DND-41 (cell line): ENCODE measurements around the gene RGS7.

ENCODE experiments used
- ATAC-seq: fragments of 200-7000 bp; cut with Tn5 transposase; 3 replicates; pipeline ENCODE4 v1.9.1; 2021; ENCODE audit warnings: low read depth; ENCODE audit not compliant: insufficient read depth
- DNase-seq: peaks from one replicate; pipeline ENCODE4 v3.0.0-alpha.2; 2020
- H2AFZ ChIP-seq: 2 replicates; pipeline ENCODE4 v1.6.0; 2012; ENCODE audit warnings: low read depth, low read length
- H3K27ac ChIP-seq: 2 replicates; pipeline ENCODE4 v1.5.1; 2012; ENCODE audit warnings: low read length, inconsistent platforms
- H3K27me3 ChIP-seq: fragments of 200-600 bp; sonication (generic); 2 replicates; pipeline ENCODE4 v1.6.0; 2012; ENCODE audit warnings: low read length, mild to moderate bottlenecking, inconsistent platforms; ENCODE audit not compliant: insufficient read depth, poor library complexity
- H3K36me3 ChIP-seq: 2 replicates; pipeline ENCODE4 v1.5.1; 2012; ENCODE audit warnings: low read length, inconsistent platforms; ENCODE audit not compliant: insufficient read depth
- H3K4me1 ChIP-seq: 2 replicates; pipeline ENCODE4 v1.5.1; 2012; ENCODE audit warnings: mild to moderate bottlenecking, low read length; ENCODE audit not compliant: insufficient read depth
- H3K4me2 ChIP-seq: 2 replicates; pipeline ENCODE4 v1.6.0; 2012; ENCODE audit warnings: mild to moderate bottlenecking, moderate library complexity, low read length, inconsistent platforms; ENCODE audit not compliant: insufficient read depth
- H3K4me3 ChIP-seq, 2 experiments: fragments of 200-600 bp in 1 of 2; shearing (Covaris generic) in 1 of 2; 2 replicates each; pipeline ENCODE4 v1.5.1; 2012 to 2016; ENCODE audit warnings: inconsistent platforms in 2 of 2, low read length in 2 of 2, mild to moderate bottlenecking in 2 of 2, low read depth in 1 of 2, moderate library complexity in 1 of 2
- H3K79me2 ChIP-seq: 2 replicates; pipeline ENCODE4 v1.6.0; 2012; ENCODE audit warnings: low read length, inconsistent platforms; ENCODE audit not compliant: insufficient read depth
- H3K9ac ChIP-seq: 2 replicates; pipeline ENCODE4 v1.6.0; 2012; ENCODE audit warnings: low read depth, mild to moderate bottlenecking, inconsistent platforms, low read length, moderate library complexity
- H3K9me3 ChIP-seq: 2 replicates; pipeline ENCODE4 v1.5.1; 2012; ENCODE audit warnings: low read length, moderate library complexity, mild to moderate bottlenecking, inconsistent platforms; ENCODE audit not compliant: insufficient read depth, severe bottlenecking
- H4K20me1 ChIP-seq: 2 replicates; pipeline ENCODE4 v1.6.0; 2012; ENCODE audit warnings: low read length; ENCODE audit not compliant: insufficient read depth
- EZH2 ChIP-seq: IDR thresholded peaks from 3 replicates; pipeline ENCODE4 v1.6.1; 2012; ENCODE audit warnings: borderline replicate concordance, low read depth, mild to moderate bottlenecking, moderate library complexity, low read length, inconsistent platforms; ENCODE audit not compliant: severe bottlenecking
- TF ChIP-seq, protein P1 (sequence below): IDR thresholded peaks from 2 replicates; pipeline ENCODE4 v1.5.1; 2012; ENCODE audit warnings: borderline replicate concordance, low read length, moderate library complexity, mild to moderate bottlenecking; ENCODE audit not compliant: poor library complexity, severe bottlenecking; ENCODE audit errors: extremely low read depth

RGS7 gene

DNA sequence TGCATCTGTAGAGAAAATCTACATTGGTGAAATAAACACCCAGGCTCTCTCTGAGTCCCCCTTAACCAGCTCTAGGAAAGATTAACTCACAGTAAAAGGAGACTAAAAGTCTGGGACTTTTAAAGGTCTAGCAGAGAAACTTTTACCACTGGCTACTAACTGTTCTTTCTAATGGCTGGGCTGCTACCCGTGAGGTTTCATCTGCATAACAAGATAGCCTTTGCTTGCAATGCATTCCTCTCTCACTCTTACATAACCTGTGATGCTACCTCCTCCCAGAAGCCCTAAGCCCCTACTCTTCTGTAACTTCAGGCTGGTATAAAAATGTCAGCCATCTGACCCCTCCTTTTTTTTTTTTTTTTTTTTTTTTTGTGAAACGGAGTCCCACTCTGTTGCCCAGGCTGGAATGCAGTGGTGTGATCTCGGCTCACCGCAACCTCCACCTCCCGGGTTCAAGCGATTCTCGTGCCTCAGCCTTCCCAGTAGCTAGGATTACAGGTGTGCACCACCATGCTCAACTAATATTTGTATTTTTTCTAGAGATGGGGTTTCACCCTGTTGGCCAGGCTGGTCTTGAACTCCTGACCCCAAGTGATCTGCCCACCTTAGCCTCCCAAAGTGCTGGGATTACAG lies 344.2 kb downstream of the RGS7 start:
- H4K20me1 ChIP-seq = no peaks in the 10 kb centered on the region
- no peaks in the 10 kb centered on the region for H3K36me3 ChIP-seq
- no peak overlapping the region for H3K9ac ChIP-seq
- no peaks in the 10 kb centered on the region for H3K79me2 ChIP-seq
- no peaks in the 10 kb centered on the region for H3K9me3 ChIP-seq
- ATAC-seq = no peak
- no peak overlapping the region for H3K4me3 ChIP-seq
- no peak for TF ChIP-seq EZH2
- TF ChIP-seq, protein P1, sequence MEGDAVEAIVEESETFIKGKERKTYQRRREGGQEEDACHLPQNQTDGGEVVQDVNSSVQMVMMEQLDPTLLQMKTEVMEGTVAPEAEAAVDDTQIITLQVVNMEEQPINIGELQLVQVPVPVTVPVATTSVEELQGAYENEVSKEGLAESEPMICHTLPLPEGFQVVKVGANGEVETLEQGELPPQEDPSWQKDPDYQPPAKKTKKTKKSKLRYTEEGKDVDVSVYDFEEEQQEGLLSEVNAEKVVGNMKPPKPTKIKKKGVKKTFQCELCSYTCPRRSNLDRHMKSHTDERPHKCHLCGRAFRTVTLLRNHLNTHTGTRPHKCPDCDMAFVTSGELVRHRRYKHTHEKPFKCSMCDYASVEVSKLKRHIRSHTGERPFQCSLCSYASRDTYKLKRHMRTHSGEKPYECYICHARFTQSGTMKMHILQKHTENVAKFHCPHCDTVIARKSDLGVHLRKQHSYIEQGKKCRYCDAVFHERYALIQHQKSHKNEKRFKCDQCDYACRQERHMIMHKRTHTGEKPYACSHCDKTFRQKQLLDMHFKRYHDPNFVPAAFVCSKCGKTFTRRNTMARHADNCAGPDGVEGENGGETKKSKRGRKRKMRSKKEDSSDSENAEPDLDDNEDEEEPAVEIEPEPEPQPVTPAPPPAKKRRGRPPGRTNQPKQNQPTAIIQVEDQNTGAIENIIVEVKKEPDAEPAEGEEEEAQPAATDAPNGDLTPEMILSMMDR = no peak
- H3K4me2 ChIP-seq = no peak overlapping the region
- H3K27me3 ChIP-seq = no peaks in the 10 kb centered on the region
- no peak overlapping the region for H3K27ac ChIP-seq
- no peak overlapping the region for H2AFZ ChIP-seq
- DNase-seq = no peak
- no peaks in the 10 kb centered on the region for H3K4me1 ChIP-seq

DNA sequence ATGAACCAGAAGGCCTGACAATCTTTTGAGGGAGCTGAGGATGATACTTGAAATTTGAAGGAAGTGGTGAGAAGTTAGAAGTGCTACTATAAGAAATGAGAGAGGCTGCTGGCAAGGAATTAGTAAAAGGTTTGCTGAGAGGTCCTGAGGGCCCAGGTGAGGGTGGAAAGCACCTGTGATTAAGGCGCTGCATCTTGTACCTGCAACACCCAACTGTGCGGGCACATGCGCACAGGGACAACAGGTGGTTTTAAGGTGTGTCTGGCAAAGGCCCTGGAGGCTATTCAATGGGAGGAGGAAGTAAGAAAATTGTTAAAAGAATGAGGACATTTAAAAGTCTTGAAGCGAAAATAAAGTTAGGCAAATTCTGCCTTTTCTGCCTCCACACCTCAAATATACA lies 349.3 kb downstream of the RGS7 start:
- H3K27me3 ChIP-seq = no peaks in the 10 kb centered on the region
- H3K9me3 ChIP-seq = no peaks in the 10 kb centered on the region
- no peak overlapping the region for H3K4me3 ChIP-seq
- no peak overlapping the region for H2AFZ ChIP-seq
- H3K4me1 ChIP-seq = no peaks in the 10 kb centered on the region
- no peak overlapping the region for H3K27ac ChIP-seq
- no peaks in the 10 kb centered on the region for H3K36me3 ChIP-seq
- no peak for ATAC-seq
- no peaks in the 10 kb centered on the region for H3K79me2 ChIP-seq
- H3K4me2 ChIP-seq = no peak overlapping the region
- no peak for TF ChIP-seq EZH2
- TF ChIP-seq, protein P1 = no peak
- H3K9ac ChIP-seq = no peak overlapping the region
- H4K20me1 ChIP-seq = no peaks in the 10 kb centered on the region
- DNase-seq = no peak

DNA sequence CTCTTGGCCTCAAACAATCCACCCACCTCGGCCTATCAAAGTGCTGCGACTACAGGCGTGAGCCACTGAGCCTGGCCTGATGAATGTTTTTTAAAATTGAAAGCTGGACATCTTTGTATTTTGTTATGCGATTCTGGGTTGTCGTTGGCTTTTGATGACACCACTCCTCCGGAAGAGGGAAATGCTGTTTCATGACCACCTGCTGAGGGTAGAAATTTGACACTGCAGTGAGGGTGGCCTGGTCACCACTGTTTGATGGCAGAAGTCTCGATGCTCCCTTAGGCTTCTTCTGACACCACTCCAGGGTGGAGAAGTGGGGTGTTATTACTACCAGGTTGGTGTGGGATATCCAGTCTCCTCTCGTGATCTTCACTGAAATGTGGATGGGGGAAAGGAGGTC lies 357.2 kb downstream of the RGS7 start:
- TF ChIP-seq, protein P1 = no peak
- no peak for TF ChIP-seq EZH2
- Histone ChIP-seq H3K36me3 (no peaks in the 10 kb centered on the region), H3K4me2 (no peak overlapping the region), H3K27ac (no peak overlapping the region), H3K79me2 (no peaks in the 10 kb centered on the region), H3K4me3 (no peak overlapping the region), H4K20me1 (no peaks in the 10 kb centered on the region), H3K27me3 (no peaks in the 10 kb centered on the region), H3K9ac (no peak overlapping the region), H3K9me3 (no peaks in the 10 kb centered on the region), H2AFZ (no peak overlapping the region), H3K4me1 (no peaks in the 10 kb centered on the region)
- no peak for DNase-seq
- ATAC-seq = no peak

DNA sequence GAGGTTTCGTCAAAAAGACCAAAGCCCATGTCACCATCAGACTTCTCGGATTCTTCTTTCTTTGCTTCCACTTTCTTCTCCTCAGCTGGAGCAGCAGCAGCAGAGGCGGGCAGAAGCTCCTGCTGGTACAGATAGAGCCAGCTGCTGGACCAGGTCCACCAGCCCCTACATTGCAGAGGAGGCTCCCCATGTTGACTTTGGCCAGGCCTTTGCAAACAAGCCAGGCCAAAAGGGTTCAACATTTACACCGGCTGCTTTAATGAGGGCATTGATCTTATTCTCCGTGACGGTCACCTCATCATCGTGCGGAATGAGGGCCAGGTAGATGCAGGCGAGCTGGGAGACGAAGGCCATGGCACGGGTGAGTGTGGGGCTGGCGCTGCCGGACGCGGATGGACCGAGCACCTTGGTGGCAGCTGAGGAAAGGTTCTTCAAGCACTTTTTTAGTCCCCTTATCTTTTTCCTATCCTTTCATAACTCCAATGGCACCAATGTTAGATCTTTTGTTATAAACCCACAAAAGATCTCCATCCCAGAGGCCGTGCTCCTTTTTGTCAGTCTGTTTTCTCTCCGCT lies 358.5 kb downstream of the RGS7 start:
- Histone ChIP-seq H3K9ac (no peak overlapping the region), H3K79me2 (no peaks in the 10 kb centered on the region), H4K20me1 (no peaks in the 10 kb centered on the region), H3K9me3 (no peaks in the 10 kb centered on the region), H3K4me3 (no peak overlapping the region), H3K4me2 (no peak overlapping the region), H3K4me1 (no peaks in the 10 kb centered on the region), H2AFZ (no peak overlapping the region), H3K27me3 (no peaks in the 10 kb centered on the region), H3K36me3 (no peaks in the 10 kb centered on the region), H3K27ac (no peak overlapping the region)
- DNase-seq = no peak
- TF ChIP-seq EZH2 = no peak
- TF ChIP-seq, protein P1 = no peak
- ATAC-seq = no peak
